Amniotic epithelial cell (primary cell): ENCODE results near the gene TP53I11.

Experiments used
- DNase-seq: peaks from one replicate; pipeline ENCODE4 v3.0.0-alpha.2; 2010; ENCODE audit warnings: low read depth

TP53I11 gene

DNA sequence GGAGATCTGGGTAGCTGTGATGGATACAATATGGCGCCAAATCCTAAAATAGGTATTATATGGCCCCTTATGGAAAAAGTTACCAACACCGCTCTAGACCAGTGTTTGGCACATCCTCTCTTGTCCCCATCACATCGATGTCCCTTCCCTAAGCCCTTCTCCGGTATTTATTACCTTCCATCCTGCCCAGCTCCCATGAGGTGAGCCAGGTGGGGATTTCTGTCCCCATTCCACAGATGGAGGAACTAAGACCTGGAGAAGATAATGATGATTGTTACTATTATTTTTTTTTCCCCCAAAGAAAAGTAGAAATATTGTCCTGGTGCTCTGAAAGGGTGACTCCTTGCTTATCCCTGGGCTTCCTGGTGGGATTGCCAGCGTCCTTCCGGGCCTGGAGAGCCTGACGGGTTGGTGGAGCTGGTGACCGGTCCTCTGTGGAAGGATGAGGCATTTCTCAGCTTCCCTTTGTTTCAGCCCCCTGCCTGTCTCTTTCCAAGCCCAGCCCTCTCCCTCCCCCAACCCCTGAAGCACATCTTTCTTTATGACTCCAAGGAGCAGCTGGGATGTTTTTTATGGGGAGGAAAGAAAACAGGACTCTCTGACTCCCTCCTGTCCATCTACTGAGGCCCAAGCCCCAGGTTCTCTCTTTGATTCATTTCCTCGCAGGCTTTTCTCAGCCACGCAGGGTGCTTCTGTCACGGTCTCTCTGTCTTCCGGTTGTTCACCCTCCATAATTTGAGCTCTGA, 65.4 kb downstream of the TP53I11 start:
- DNase-seq, result no peak

DNA sequence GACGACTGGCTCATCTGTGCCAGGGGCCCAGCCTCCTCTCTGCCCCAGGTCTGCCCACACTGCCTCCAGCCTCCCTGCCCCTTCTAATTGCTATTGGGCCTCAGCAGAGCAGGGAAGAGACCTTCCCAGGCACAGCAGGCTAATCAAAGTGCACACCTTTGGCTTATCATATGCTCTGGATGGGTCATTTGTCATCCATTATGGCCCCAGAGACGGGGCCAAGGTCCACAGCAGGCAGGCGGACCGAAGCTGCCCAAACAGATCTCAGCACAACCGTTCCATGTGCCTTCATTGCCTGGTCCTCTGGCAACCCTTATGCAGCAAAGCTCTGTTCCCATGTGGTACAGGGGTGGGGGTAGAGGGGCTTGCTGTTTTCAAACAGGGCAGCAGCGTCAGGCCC, 66.6 kb downstream of the TP53I11 start:
- DNase-seq, result no peak

DNA sequence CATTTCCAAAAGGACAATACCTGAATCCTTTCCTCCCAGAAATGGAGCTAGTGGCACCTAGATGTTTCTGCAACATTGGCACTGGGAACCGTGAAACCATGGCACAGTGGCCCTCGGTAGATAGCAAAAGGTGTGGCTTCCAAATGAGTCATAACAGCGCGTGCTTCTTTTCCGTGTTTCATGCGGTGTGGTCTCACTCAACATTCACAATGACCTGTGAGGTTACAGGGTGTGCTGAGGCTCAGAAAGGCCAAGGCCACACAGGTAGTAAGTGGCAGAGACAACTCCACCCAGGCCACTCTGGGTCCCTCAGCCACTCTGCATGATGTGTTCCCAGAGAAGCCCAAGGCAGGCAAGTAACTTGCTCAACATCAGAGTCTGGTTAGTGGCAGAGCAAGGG, 67.4 kb downstream of the TP53I11 start:
- no peak for DNase-seq
